Sigmoid colon (tissue), 7 donors: ENCODE measurements around the gene SLC35F1. TPM values are rescaled to one million over a fixed set of nuclear protein-coding genes. Genes with fewer than 3 reads are reported as not detected.
"Not testable (repeated sequence)": the region's sequence is repeated elsewhere in the genome, so short reads cannot be mapped to it uniquely, and the experiment has no call there.

Experiments
- DNase-seq: peaks from one replicate; pipeline ENCODE4 v3.0.0-alpha.2; 2019
- H3K27ac ChIP-seq, 4 donors: fragments of 200-600 bp; sonication (generic); one replicate each; pipeline ENCODE4 v1.5.1; 2016 to 2019; ENCODE audit warnings: mild to moderate bottlenecking in 1 of 4
- H3K27me3 ChIP-seq, 3 donors: fragments of 200-600 bp; sonication (generic); one replicate each; pipeline ENCODE4 v1.5.1; 2019; ENCODE audit warnings: mild to moderate bottlenecking in 1 of 3
- H3K36me3 ChIP-seq, 4 donors: fragments of 200-600 bp; sonication (generic); one replicate each; pipeline ENCODE4 v1.5.1; 2016 to 2019
- H3K4me1 ChIP-seq, 4 donors: fragments of 200-600 bp; sonication (generic); one replicate each; pipeline ENCODE4 v1.5.1; 2017 to 2019
- H3K4me3 ChIP-seq, 4 donors: fragments of 200-600 bp; sonication (generic); one replicate each; pipeline ENCODE4 v1.5.1; 2017 to 2019; ENCODE audit warnings: mild to moderate bottlenecking in 2 of 4, moderate library complexity in 1 of 4
- H3K9me3 ChIP-seq, 4 donors: fragments of 200-600 bp in 3 of 4; sonication (generic) in 3 of 4; one replicate each; pipeline versions ENCODE4 v1.5.1 to v1.6.1; 2013 to 2019
- CTCF ChIP-seq, 4 experiments: fragments of 450-650 bp in 3 of 4; fragments of 200-600 bp in 1 of 4; IDR thresholded peaks; one replicate each; pipeline ENCODE4 v1.5.1; 2016 to 2019; ENCODE audit warnings: antibody characterized with exemption in 4 of 4, mild to moderate bottlenecking in 3 of 4, moderate library complexity in 2 of 4
- EP300 ChIP-seq, 4 donors: sonication (generic); formaldehyde crosslinking; IDR thresholded peaks; one replicate each; pipeline ENCODE4 v1.6.1; 2017; ENCODE audit warnings: antibody characterized with exemption in 4 of 4
- POLR2A ChIP-seq, 2 donors: fragments of 450-650 bp; IDR thresholded peaks; one replicate each; pipeline ENCODE4 v1.6.1; 2016; ENCODE audit warnings: antibody characterized with exemption in 2 of 2, mild to moderate bottlenecking in 2 of 2, moderate library complexity in 2 of 2
- POLR2AphosphoS5 ChIP-seq, 4 donors: sonication (generic); formaldehyde crosslinking; IDR thresholded peaks; one replicate each; pipeline ENCODE4 v1.6.1; 2017; ENCODE audit warnings: antibody characterized with exemption in 4 of 4
- WGBS, 2 donors: extraction: QIAGEN DNeasy Blood & Tissue Kit; methylation state at CpG; one replicate each; pipeline ENCODE4 v1.1.7; 2013; 5-methylcytosine and 5-hydroxymethylcytosine counted together
- intact Hi-C: fragments of 100-400 bp; cut with DNase I; formaldehyde crosslinking; loops from one replicate; pipeline ENCODE4 v1.15.1; 2023
- polyA plus RNA-seq, 3 donors: library from polyadenylated mRNA; stranded (reverse); fragments of 200-250 nt; gene quantifications; one replicate each; pipeline ENCODE4 v1.2.3, GENCODE V29; 2013
- total RNA-seq, 4 donors: library from RNA; depleted of rRNA; stranded (reverse); fragments of >200 nt; gene quantifications; one replicate each; pipeline ENCODE4 v1.1.0, GENCODE V29; 2016
- donor health status: healthy with polysubstance abuse.
- donor health status: Bipolar disorder and iron deficiency.
- donor health status: healthy.

Gene SLC35F1
- total and polyA plus RNA-seq, 7 donors = under 0.01 to 8.9 (median 4.0) TPM; not detected in 1

GRCh38 chr6:117956386-117956785, 49.3 kb downstream of the SLC35F1 start:
- no peaks in the 10 kb centered on the region for H3K27me3 ChIP-seq
- TF ChIP-seq EP300 (IDR thresholded peaks at IDR 0.05) (no peak), POLR2A (IDR thresholded peaks at IDR 0.05) (no peak), CTCF (IDR thresholded peaks at IDR 0.05) (no peak), POLR2AphosphoS5 (IDR thresholded peaks at IDR 0.05) (no peak)
- no peak overlapping the region for H3K27ac ChIP-seq
- no peak overlapping the region for H3K4me3 ChIP-seq
- DNase-seq = no peak
- WGBS, 2 donors = 80 to 82% methylated on average over 5 of the region's 5 CpGs
- no peaks in the 10 kb centered on the region for H3K9me3 ChIP-seq
- intact Hi-C loops = no loop called here
- H3K4me1 ChIP-seq = no peaks in the 10 kb centered on the region
- no peaks in the 10 kb centered on the region for H3K36me3 ChIP-seq

DNA sequence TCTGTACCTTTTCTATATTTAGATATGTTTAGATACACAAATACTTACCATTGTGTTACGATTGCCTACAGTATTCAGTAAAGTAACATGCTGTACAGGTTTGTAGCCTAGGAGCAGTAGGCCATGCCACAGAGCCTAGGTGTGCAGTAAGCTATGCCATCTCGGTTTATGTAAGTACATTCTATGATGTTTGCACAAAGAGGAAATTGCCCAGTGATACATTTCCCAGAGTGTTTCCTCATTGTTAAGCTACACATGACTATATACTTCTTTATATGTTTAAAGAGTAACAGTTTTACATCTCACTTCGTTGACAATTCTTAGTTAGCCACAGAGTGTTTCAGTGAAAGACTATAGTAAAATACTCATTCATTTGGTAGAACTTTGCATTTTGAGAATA, 51.5 kb downstream of the SLC35F1 start:
- Histone ChIP-seq H3K27ac (no peak overlapping the region), H3K4me3 (no peak overlapping the region), H3K36me3 (no peaks in the 10 kb centered on the region), H3K4me1 (no peaks in the 10 kb centered on the region), H3K9me3 (no peaks in the 10 kb centered on the region), H3K27me3 (no peaks in the 10 kb centered on the region)
- TF ChIP-seq POLR2A (IDR thresholded peaks at IDR 0.05) = no peak
- no peak for TF ChIP-seq POLR2AphosphoS5 (IDR thresholded peaks at IDR 0.05)
- TF ChIP-seq CTCF (IDR thresholded peaks at IDR 0.05) = no peak
- TF ChIP-seq EP300 (IDR thresholded peaks at IDR 0.05) = no peak
- intact Hi-C loops = no loop called here
- DNase-seq = no peak
- WGBS, 2 donors = 18 to 51% methylated on average over 3 of the region's 3 CpGs

- no peaks in the 10 kb centered on the region for H3K36me3 ChIP-seq
- no peaks in the 10 kb centered on the region for H3K4me1 ChIP-seq
- TF ChIP-seq EP300 (IDR thresholded peaks at IDR 0.05) (no peak), CTCF (IDR thresholded peaks at IDR 0.05) (no peak), POLR2A (IDR thresholded peaks at IDR 0.05) (no peak), POLR2AphosphoS5 (IDR thresholded peaks at IDR 0.05) (no peak)
- no peak for DNase-seq
- H3K27me3 ChIP-seq = no peaks in the 10 kb centered on the region
- no peaks in the 10 kb centered on the region for H3K9me3 ChIP-seq
- intact Hi-C loops = no loop called here
- no peak overlapping the region for H3K27ac ChIP-seq
- WGBS, 2 donors = 68 to 79% methylated on average over 1 of the region's 1 CpG
- no peak overlapping the region for H3K4me3 ChIP-seq
Measured at GRCh38 chr6:117960877-117961276, 53.8 kb downstream of the SLC35F1 start.

DNA sequence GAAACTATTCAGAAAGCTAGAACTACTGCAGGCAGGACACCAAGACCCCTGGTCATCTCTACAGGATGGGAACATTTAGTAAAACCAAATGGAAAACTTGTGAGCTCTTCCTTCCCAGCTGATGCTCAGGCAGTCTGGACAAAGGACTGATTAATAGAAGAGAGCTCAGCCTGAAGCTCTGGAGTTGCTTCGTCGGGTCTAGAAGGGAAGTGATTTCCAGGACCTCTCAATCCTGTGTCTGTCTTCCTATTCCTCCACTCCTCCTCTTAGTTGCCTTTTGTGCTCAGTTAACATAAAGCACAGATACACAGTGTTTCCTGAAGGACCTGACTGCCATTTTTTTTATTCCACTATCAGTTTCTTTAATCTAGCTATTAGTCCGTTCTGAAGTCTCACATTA, 54.2 kb downstream of the SLC35F1 start:
- DNase-seq = no peak
- 82 to 83% methylated on average over 3 of the region's 3 CpGs for WGBS, 2 donors
- H3K9me3 ChIP-seq = no peaks in the 10 kb centered on the region
- H3K4me3 ChIP-seq = no peak overlapping the region
- no peaks in the 10 kb centered on the region for H3K27me3 ChIP-seq
- intact Hi-C loops = no loop called here
- TF ChIP-seq EP300 (IDR thresholded peaks at IDR 0.05) = no peak
- no peak for TF ChIP-seq POLR2AphosphoS5 (IDR thresholded peaks at IDR 0.05)
- TF ChIP-seq POLR2A (IDR thresholded peaks at IDR 0.05) = no peak
- no peak for TF ChIP-seq CTCF (IDR thresholded peaks at IDR 0.05)
- H3K36me3 ChIP-seq = no peaks in the 10 kb centered on the region
- no peaks in the 10 kb centered on the region for H3K4me1 ChIP-seq
- H3K27ac ChIP-seq = no peak overlapping the region

DNA sequence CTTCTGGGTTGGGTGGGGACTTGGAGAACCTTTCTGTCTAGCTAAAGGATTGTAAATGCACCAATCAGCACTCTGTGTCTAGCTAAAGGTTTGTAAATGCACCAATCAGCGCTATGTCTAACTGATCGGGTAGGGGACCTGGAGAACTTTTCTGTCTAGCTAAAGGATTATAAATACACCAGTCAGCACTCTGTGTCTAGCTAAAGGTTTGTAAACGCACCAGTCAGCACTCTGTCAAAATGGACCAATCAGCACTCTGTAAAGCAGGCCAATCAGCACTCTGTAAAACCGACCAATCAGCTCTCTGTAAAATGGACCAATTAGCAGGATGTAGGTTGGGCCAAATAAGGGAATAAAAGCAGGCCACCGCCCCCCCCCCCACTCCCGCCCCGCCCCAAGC, 58.7 kb downstream of the SLC35F1 start:
- H3K27me3 ChIP-seq, DNase-seq, H3K27ac ChIP-seq, H3K4me3 ChIP-seq, intact Hi-C loops, H3K4me1 ChIP-seq, H3K9me3 ChIP-seq, H3K36me3 ChIP-seq: not testable (repeated sequence)
- WGBS, 2 donors = 79 to 88% methylated on average over 7 of the region's 7 CpGs
